NCI-H1694 (cell line): ENCODE results near the gene TRIO.

ENCODE experiments used
- DNase-seq: peaks from one replicate; lab custom pipeline; 2025; lab: John Stamatoyannopoulos, UW

TRIO gene

GRCh38 chr5:14123551-14123950, 19.6 kb upstream of the TRIO start:
- DNase-seq, result no peak

DNA sequence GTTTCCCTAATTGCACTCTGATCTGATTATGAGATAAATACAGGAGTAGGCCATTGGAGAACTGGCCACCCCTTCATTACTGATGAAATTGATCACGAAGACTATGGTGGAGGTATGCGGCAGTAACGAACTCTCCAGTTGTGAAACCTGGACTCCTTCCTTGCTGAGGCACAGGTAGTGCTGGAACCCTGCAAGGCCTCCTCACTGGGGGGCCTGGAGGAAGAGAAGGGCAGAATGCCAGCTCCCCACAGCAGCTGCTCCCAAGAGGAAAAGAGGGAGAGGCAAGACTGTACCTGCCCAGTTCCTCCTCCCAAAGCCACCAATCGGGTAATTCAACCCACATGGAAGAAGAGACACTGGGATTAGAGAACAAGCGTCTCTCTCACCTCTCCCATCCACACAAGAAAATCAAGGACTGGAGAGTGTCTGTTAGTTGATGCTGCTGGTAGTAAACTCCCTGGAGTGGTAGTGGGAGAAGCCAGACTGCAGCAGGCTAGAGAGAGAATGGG, 19.1 kb upstream of the TRIO start:
- DNase-seq, result no peak

- no peak for DNase-seq
Observed at GRCh38 chr5:14125262-14125661, 17.9 kb upstream of the TRIO start.

GRCh38 chr5:14127587-14127986, 15.6 kb upstream of the TRIO start:
- no peak for DNase-seq

DNA sequence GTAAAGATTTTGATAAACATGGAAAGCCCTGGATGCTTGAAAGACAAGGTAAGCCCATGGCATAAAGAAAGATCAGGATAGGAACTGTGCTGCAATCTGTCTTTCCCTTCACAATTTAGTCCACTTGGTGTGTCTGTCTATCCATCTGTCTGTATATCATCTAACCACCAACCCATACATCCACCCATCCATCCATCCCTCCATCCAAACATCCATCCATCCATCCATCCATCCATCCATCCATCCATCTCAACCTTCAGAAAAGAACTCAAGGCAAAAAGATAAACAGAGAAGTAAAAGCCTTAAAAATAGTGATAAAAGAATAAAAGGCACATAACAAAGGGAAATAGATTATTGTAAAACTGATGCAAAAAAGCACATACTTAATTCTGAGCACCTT, 15.1 kb upstream of the TRIO start:
- DNase-seq, result no peak

- DNase-seq, result no peak
Observed at GRCh38 chr5:14129123-14129522, 14.0 kb upstream of the TRIO start.

- DNase-seq, result no peak
Observed at GRCh38 chr5:14131855-14132503, 11.2 kb upstream of the TRIO start.

GRCh38 chr5:14133394-14133793, 9.7 kb upstream of the TRIO start:
- no peak for DNase-seq

DNA sequence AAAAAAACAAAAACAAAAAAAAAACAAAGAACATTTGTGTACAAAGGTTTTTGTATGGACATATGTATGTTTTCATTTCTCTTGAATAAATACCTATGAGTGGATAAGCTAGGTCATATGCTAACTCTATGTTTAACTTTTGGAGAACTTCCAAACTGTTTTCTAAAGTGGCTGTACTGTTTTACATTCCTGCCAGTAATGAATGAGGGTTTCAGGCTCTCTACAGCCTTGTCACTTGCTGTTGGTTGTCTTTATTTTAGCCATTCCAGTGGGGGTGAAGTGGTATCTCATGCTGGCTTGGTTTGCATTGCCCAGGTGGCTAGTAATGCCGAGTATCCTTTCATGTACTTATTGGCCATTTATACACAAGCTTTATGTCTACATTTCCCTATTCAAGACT, 9.1 kb upstream of the TRIO start:
- no peak for DNase-seq

DNA sequence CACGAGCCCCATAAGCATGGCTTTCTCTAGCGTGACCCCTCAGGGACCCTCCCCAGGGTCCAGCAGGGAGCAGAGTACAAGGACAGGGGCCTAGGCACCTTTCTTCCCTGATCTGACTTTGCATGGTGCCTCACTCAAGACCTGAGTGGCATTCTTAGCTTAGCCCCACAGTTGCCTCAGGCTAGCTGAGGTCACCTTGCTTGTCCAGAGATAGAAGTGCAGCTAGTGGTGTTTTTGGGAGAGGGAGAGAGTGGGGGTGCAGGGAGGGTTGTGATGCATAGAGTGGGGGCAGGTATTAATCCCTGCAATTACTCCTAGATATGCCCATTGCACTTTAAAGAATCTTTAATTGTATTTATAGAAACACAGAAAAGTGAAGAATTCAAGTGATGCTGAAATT, 8.4 kb upstream of the TRIO start:
- no peak for DNase-seq

- no peak for DNase-seq
Observed at GRCh38 chr5:14135621-14136020, 7.5 kb upstream of the TRIO start.

DNA sequence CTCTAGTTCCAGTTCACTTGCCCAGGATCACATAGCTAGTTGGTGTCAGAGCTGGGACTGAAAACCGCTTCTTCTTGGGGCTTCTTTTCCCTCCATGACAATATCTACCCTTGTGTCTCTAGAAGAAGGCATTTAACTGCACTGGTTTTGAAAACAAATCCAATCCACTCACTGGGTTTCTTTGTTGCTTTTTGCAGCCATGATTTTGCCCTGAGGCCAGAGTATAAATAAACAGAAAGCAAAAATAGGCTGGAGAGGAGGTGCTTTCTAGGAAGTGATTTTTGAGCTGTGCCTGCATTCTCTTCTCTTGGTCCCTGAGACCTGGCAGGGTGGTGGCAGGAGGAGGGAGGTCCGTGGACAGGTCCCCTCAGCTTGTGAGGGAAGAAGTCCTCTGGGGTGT, 6.9 kb upstream of the TRIO start:
- no peak for DNase-seq

DNA sequence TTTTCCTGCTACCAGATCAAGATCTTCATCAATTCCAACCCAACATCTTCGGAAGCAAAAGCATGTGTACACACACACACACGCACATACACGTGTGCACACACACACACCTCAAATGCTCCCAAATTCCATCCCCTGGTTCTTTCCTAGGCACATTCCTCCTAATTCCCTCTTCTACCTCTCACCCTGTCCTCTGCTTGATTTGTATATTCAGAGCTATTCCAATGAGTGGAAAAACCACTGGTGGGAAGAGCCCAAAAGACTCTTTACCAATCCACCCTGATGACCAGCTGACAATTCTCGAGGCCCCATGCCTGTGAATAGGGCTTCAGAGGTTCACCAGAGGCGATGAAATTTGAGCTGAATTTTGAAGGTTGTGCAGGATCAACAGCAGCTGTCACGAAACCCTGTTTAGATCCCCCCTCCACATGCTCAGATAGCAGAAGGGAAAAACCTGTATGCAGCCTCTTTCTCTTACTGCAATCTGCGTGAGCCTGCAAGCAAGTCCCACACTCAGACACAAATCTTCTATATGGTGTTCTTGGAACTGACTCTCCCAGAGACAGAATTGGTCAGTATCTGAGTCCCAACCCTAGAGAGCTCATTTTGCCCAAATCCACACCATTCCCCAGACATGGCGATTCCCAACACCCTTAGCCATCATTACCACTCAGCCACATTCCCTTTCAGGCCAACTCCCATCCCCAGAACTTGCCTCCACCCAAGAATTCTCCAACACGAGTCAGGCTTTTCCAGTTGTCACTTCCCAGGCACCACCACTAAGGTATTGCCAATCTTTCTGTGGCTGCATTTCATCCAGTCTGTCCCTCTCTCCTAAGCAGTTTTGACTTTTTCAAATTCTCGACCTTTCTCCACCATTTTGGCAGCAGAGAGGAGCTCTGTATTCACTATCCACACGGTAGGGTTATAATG, 4.3 kb upstream of the TRIO start:
- peak; percentile 96 for DNase-seq

DNA sequence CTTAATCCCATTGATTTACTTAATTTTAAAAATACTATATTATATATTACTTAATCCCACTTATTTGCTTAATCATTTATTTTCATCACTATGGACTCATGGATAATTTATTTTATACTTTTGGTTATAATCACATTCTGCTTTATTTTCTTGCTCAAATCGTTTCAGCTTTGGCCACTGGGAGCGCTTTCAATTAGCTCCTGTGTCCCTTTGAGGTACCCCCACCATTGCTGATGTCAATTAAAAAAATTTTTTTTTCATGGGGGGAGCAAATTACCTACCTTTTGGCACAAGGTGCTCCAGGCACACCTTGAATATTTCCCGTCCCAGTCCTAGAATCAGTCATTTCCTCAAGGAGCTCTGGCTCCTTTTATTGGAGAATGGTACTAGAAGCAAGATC, 1.4 kb upstream of the TRIO start:
- no peak for DNase-seq

DNA sequence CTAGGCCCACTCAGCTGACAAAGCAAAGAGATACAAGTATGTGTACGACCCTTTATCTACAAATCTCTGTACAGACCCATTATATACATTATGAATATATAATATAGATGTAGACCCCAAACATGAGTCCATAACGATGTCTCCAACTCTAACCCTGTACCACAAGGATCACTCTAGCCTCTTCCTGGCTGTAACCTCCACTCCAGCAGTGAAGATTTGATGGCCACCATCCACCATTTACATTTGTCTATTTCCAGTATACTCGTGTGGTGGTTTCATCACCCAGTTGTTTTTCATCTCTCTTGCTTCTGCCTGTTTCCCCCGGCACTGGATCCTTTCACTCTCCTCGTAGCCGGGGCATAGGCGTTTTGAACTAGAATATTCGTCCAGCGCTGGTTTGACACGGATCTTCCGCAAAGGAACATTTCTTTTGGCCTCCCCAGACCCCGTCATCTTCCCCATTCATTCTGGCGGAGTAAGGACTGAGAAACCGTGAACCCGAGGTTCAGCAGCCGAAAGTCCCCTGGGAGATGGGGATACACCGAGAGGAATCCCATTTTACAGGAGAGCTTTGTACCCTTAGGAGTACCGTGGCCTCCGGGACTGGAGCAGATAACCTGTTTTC, 828 bp upstream of the TRIO start:
- no peak for DNase-seq

DNA sequence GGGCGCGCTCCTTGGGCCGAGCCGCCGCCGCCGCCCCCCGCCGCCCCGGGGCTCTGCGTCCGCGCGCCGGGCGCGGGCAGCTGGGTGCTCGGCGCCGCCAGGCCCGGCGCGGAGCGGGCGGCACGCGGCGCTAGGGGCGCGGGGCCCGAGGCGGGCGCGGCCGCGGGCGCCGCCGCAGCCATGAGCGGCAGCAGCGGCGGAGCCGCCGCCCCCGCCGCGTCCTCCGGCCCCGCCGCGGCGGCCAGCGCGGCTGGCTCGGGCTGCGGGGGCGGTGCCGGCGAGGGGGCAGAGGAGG, 351 bp downstream of the TRIO start:
- DNase-seq, result no peak

DNA sequence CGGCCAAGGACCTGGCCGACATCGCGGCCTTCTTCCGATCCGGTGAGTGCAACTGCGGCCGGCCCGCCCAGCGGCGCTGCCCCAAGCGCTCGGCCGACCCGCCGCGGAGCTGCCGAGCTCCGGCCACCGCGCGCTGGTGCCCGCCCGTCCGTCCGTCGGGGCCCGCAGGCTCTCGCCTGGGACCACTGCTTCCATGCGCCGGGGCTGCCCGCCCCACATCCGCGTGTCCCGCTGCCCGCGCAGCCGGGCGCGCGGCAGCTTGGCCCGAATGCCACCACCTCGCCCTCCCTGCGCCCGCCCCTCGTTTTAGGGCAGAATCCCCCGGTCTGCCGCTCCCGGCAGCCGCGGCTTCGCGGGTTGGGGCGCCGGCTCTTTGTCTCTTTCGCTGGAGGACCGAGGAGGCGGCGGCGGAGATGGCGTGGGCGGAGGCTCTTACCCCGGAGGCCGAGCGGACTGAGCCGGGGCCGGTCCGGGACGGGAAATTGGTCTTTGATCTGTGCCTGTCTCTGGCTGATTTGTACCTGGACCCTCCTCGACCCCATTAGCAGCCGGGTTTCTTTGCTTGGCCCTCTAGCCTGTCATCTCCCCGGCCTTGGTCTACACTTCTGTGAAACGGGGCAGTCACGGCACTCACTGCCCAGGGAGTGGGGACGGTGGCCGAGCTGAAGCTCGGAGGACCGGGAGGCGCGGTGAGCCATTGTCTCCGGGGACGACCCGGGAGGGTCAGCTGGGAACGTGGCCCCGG, 871 bp downstream of the TRIO start:
- DNase-seq, result no peak

GRCh38 chr5:14144586-14145434, 1.7 kb downstream of the TRIO start:
- peak; percentile 49 for DNase-seq

DNA sequence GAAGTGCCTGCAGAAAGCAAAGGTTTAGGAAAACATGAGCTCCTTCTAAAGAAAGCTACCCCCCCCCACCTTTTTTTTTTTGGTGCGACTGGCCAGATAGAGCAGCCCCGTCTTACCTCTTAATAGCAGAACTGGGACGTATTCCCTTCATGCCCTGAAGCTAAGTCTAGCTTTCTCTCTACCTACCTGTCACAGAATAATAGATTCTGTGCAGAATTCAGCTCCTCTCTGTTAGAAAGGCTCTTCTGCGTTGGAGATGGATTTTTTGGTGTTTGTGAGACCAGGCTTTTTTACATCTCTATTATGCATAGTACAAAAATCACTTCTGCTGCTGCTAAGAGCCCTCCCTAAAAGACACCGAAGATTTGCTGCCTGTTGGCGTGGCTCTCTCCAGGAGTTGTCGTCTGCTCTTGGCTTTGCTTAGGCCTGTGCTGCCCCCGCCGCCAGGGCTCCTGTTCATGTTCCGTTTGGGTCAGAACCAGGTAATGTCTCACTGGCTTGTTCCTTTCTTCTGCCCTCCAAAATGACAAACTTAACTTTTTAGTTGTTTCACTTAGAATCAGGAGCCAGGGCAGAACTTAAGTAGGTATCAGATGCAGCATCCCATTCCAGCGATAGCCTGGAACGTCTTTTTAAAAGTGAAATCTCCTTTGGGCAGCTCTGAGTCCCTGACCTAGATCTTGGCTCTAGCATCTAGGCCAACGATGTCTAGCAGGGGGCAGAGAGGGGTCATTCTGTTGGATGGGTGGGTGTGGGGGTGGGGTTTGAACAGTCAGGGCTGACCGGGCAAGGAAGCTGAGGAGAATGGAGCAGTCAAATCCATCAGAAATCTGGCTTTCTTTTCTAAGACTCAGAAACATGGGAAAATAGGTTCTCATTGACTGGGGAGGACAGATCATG, 2.5 kb downstream of the TRIO start:
- no peak for DNase-seq

DNA sequence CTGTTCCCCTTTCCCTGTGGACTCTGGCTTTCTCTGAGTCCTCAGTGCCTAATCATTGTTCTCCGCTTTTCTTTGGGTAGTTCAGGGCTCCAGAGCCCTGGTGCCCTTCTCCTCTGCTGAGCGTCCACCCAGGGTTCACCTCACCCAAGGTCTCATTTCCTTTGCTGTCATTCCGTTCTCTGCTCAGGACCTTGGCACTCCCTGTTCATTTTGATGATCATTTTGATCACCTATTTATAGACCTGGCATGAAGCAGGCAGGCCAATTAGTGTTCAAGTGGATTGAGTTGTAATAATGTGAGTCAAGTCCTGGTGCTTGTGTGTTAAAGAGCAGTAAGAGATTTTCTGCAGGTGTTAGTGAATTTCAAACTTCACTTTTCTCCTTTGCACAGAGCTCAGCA, 3.6 kb downstream of the TRIO start:
- no peak for DNase-seq
